NOMO-1 treated with dmso at 0.1 percent for 144 hours (cell line): Measurements from ENCODE around the gene ZNF74.
A peak's percentile ranks its signal among the peaks of the same experiment; 100 is the strongest.

Experiments
- DNase-seq: peaks from one replicate; lab custom pipeline; 2025; ENCODE audit not compliant: unreplicated experiment; lab: John Stamatoyannopoulos, UW

ZNF74 gene

DNA sequence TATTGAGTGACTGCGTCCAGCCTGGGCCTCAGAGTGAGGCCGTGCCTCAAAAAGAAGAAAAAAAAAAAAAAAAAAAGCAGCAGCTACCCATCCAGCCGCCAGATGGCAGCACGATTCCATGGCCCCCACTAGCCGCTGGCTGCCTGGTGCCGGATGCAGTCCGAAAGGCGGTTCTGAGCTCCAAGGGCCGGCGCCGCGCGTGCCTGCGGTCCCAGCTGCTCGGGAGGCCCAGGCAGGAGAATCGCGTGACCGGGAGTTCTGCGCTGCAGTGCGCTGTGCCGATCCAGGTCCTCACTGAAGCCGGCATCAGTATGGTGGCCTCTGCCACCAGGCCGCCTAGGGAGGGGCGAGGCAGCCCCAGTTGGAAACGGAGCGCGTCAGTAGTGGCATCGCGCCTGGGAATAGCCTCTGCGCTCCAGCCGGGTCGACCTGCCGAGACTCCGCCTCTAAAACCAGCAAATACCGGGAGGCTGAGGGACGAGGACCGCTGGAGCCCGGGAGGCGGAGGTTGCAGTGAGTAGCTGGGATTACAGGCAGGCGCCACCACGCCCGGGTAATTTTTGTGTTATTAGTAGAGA lies 24.3 kb downstream of the ZNF74 start:
- peak; percentile 47 for DNase-seq

DNA sequence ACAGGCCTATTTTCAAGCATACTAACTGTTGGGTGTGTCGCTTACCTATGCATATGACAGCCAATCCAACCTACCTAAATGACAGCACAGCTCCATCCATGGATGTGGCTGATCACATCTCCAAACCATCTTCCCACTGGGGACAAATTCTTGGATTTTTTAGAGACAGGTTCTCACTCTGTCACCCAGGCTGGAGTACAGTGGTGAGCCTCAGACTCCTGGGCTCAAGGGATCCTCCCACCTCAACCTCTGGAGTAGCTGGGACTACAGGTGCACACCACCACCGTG lies 25.7 kb downstream of the ZNF74 start:
- no peak for DNase-seq

DNA sequence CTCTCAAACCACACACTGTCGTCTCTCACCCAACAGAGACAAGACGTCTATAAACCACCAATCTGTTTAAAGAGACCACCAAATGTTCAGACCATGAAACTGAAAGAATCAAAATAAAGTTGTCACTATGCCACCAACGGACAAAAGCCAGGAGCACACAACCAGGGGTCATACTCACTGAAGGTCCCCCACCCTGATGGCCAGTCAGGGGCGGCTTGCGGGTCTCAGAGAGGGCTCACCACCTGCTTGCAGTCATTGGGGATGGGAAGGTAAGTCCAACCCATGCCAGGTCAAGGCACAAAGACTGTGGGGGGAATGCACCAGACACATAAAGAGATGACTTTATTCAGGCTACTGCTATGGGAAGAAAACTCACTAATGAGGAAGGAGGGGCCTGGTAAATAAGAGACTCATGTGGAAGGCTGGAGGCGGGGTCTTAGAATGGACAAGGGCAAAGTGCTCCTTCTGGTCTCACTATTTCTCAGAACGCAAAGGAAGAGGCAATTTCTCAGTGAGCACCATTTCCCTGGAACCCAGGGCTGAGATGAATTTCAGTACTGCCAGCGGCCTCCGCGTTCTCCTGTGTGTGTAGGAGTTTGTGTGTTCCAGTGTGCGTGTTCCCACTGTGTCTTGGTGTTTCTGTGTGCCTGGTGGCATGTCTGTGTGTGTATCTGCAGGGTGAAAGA lies 26.3 kb downstream of the ZNF74 start:
- DNase-seq = no peak

DNA sequence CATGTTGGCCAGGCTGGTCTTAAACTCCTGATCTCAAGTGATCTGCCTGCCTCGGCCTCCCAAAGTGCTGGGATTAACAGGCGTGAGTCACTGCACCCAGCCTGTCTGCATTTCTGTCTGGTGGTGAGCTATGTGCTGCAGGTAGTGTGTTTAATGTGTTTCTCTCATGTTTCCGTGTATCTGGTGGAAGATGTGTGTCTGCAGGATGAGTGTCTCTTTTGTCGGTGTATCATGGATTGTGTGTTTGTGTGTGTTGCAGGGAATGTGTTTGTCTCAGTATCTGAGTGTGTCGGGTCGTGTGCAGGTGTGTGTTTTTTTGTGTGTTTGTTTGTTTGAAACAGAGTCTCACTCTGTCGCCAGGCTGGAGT lies 27.5 kb downstream of the ZNF74 start:
- DNase-seq = no peak

DNA sequence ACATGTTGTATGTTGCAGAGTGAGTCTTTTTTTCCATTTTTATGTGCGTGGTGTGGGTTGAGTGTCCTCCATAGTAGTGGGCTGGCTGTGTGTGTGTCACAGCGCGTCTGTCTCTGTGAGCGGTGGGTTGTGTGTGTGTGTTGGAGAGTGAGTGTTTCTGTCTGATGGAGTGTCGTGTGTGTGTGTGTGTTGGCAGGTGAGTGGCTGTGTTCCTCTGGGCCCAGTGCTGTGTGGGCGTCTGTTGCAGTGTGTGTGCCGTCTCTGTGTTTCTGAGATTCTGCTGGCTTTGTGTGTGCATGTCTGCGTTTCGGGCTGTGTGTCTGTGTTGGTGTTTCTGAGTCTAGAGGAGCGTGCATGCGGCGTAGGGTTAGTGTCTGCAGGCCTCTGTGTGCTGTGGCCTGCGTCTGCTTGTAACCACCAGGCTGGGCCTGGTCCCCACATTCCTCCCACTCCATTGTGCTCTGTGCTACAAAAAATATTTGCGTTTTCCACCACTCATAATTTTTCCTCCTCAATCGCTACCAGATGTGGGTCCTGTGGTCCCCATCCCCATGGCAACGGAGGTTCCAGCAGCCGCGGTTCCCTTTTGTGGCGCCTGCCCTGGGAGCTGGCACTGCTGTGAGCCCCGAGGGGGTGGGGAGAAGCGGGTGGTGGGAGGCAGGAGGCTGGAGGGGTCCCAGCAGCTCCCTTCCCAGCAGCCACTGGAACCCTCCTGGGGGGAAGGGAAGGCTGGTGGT lies 28.5 kb downstream of the ZNF74 start:
- DNase-seq = no peak

DNA sequence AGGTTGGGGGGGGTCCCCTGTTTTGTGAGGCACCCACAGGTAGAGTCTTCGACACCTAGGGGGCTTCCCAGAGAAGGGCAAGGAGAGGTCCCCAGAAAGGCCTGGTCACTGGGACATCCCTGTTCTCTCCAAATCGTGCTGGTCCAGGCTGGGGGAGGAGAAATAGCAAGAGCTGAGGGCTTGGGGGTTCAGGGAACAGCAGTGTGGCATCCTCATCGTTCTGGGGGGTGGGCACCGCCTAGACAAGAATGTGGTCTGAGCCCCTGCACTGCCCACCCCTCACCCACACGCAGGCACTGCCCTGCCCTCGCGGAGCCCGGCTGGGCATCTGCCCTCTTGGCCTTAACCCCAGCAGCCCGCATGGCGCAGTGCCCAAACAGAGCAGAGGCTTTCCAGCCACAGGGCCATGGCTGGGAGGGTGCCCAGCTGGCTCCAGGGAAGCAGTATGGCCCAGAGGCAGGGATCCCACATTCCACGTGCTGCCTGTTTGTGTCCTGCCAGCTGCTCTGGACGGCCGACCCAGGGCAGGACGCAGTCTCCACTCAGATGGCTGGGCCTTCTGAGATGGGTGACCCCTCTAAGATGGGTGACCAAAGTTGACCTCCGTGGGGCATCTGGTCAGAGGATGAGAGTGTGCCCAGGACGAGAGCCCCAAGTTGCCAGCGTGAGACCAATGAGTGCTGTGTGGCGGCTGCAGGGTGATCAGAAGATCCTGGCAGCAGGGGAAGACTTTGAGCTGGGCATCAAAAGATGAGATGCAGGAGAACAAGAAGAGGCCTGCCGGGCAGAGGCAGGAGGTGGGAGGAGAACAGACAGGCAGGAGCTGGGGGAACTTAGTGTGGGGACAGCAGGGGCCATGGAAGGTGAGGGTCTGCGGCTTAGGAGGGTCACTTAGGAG lies 29.3 kb downstream of the ZNF74 start:
- no peak for DNase-seq

DNA sequence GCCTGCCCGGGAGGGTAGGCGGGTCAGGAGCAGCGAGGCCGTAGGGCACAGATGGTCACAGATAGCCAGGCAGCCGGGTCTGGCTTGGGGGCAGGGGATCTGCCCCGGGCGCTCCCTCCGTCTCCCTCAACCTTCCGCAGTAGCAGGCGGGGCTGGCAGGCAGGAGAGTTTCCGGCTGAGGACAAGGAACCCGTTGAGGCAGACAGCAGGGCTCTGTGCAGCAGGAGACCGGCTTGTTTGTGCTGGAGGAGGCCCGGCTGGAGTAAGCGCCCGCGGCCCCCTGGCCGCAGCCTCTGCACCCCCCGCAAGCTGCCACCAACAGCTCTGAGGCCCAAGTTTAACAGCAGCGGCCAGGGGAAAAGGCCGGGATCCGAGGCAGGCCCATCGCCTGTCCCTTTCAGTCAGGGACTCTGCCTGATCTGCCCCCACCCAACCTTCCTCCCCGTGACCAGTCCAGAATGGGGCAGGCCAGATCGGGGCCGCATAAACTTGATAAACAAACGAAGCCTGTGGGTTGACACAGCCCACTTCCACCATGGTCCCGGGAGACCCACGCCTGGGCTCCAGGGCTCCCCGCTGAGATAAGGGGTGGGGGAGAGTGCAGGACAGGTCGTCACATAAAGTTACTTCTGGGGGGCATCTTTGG lies 30.1 kb downstream of the ZNF74 start:
- no peak for DNase-seq

DNA sequence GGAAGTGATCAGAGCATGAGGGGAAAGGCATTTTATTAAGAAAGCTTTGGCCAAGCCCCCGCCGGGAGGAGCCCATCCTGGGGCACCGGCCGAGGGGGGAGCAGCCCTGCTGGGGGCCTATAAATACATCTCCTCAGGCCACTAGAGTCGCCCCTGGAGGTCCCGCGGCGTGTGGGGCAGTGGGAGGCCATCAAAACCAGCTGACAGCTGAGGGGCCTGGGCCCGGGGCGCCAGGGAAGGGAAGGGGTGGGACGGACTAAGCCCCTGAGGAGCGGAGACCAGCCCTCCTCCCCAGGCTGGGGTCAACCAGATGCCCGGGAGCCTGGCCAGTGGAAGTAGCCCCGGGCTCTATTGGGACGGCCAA lies 30.6 kb downstream of the ZNF74 start:
- DNase-seq = no peak

DNA sequence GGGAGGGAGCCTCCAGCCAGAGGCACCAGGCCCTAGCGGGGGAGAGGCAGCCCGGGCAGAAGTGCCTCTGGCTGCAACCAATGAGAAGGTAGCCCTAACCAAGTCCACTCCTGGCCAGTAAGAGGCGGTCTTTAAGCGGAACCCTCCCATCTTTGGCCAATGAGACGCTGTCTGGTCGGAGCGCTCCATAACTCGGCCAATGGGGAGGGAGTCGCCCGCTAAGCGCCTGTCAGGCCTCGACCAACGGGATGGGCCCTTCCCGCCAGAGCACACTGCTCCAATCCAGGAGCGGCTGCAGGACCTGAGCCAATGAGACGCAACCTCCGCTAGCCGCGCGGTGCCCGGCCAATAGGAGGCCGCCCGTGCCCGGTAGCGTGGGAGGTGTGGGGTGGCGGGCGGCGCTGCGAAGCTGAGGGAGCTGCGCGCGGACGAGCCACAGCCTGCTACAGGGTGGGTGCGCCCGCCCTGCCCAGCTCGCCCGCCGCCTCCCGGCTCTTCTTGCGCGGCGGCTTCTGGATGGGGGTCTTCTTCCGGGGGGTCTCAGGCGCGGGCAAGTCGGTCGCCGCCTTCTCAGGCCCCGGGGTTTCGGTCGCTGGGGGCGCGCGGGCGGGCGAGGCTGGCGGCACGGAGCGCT lies 31.1 kb downstream of the ZNF74 start:
- no peak for DNase-seq

DNA sequence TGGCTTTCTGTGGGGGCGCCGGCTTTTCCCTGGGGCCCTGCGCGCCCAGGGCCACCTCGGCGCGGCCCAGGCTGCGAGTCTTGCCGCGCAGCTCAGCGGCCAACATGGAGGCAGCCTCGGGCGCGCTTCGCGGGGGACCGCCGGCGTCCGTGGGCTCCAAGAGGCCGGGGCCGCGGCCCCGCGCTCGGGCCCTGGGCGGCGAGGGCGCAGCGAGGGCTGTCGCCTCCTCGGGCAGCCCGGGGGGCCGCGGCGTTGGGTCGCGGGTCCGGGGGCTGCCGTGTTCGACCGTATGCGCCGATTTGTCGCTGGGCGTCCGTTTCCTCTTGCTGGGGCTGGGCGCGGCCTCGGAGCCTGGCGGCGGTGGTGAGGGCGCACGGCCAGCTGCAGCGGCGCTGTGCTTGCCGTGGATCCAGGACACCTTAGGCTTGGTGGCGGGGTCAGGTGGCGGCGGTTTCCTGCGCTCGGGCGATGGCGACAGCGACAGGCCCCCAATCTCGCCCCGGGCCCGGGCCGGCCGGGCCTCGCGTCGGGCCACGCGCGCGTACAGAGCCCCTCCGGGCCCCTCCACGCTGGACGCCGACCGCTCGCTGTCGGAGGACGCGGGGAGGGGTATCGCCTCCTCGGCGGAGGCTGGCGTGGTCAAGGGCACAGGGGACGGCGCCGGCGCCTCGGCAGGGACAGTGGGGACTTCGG lies 31.8 kb downstream of the ZNF74 start:
- no peak for DNase-seq

DNA sequence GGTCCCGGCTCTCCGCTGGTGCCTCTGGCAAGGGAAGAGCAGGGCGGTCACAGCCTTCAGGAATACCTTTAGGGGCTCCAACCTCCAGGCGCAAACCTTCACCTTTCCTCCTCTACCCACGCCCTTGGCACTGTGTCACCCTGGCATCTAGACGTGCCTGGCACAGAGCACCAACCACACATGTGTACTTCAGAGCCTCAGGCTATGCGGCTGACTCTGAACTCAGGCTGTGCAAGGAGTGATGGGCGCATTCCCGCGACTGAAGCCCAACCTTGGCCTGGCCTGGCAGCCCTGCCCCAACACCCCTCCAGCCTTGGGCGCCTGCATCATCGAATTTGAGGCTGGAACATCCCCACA lies 32.3 kb downstream of the ZNF74 start:
- no peak for DNase-seq

DNA sequence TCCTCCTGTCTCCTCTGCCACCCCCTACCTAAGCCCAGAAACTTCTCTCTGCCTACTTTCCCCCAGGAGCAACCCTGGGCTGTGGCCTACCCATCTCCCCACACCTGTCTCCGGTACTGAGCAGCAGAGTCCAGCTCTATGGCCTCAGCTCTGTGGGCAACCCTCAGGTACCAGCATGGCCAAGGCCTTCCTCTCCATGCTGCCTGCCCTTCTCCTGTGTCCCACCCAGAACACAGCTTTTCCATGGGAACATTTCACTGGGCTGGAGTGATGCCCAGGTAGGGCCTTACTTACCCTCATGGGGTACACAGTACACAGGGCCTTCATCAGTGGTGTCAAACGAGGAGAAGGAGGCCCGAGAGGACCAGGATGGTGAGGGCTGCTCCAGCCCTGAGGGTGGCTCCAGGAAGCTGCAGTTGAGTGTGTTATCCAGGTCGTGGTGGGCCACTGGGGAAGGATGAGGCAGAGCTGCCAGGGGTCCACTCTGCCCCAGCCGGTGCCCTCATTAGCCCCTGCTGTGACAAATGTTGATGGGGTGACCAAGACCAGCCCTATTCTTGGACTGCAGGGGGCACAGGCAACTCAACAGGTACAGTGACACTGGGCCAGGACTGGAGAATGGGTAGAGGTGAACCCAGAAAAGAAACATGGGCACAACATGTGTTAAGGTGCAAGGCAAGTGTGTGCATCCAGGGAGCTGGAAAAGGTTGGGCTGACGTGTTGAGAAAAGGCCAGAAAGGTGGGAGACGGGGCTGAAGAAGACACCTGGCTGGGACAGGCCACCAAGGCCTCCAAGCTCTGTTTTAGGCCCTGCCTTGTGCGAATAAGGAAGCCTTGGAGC lies 33.4 kb downstream of the ZNF74 start:
- DNase-seq = no peak

DNA sequence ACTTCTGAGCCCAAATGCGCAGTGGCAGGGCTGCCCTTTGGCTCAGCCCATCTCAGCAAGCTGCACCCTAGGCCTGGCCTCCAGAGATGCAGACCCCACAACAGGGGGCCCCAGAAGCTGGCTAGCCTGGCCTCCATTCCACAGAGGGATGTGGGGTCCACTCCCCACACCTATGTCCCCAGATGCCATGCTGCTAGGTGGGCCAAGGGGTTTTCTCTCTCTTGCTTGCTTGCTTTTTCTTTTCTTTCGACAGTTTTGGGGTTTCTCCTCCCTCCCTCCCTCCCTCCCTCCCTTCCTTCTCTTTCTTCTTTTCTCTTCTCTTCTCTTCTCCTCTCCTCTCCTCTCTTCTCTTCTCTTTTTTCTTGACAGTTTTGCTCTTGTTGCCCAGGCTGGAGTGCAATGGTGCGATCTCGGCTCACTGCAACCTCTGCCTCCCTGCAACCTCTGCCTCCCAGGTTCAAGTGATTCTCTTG lies 34.0 kb downstream of the ZNF74 start:
- DNase-seq = no peak

DNA sequence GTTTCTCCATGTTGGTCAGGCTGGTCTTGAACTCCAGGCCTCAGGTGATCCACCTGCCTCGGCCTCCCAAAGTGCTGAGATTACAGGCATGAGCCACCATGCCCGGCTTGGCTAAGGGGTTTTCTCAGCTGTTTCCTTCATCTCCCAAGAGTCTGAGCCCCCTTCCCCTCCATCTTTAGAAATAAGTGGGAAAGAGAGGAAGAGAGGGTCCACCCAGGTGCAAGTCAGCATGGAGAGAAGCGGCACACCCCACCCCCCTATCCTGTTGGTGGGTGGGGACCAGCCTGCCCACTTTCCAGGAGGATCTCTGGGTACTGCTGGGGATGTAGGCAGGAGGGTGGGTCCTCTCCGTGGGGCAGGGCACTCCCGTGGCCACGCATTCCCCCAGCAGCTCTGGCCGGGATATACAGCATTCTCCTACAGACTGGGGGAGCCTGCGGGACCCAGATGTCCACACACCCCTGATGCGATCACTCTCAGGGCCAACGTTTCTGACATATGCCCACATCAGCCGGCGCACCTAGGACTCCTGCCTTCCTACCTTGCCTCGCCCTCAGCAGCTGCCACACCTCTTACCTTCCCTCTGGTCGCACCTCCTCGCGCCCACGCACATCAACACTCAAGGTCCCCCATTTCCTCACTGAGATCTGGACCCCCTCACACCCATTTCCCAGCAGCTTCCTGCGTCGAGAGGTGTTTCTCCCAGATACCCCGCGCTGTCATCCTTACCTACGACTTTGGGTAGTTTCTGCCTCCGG lies 34.7 kb downstream of the ZNF74 start:
- no peak for DNase-seq

DNA sequence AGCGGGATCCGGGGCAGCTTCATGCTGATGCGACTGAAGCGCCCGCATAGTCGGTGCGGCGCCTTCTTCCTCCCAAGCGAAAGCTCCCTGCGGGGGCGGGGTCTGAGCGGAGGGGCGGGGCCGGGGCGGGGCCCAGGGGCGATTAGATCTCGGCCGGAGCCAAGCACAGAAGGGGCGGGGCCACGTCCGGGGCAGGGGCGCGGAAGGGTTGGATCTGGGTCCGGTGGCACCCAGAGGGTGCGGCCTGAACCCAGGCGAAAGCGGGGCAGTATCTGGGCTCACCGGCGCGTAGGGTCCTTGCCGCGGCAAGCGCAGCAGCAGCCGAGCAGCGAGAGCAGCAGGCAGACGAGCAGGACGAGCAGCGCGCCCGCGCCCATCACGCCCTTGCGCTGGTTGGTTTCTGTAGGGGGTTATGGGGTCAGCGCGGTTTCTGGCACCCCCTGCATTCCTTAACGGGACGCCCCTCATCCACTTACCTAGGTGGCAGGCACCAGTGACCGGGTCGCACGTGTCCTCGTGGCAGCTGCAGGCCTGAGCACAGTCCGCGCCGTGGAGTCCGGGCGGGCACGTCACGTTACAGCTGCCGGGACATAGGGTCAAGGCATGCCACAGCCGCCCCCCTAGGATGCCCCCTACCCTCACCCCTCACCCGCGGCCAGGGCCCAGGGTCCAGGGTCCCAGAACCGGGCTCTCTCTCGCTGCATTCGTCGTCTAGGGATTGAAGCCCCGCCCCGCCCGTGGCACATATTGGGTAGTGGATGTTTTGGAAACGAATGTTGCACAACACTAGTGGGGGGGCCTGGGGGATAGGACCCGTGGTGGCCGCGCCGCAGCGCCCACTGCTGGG lies 35.5 kb downstream of the ZNF74 start:
- DNase-seq = peak; percentile 35

DNA sequence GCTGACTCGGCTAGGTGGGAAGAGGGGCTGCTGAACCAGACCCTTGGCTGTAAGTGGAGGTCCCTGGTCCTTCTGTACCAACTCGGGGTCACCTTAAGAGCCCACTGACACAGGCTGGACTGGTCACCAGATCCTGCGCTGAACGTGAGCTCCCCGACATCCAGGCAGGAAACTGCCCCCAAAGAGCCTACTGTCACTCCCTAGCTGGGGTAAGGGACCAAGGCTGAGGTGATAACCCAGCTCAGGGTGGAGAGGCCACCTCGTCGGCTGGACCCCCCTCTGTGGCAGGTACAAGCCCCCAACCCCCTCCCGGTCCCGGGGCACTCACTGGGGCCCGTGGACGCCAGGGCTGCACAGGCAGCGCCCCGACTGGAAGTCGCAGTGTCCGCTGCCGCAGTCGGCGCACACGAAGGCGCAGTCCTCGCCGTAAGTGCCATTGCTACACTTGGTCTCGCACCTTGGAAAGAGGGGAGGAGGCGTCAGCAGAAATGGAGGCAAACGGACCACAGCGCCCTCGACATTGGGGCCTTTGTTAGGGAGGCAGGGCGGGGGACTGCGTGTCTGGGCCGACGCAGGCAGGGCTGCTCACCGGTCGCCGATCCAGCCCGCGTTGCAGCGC lies 36.3 kb downstream of the ZNF74 start:
- no peak for DNase-seq
